Loucy (cell line): Measurements from ENCODE around the gene TNK1.

Experiments
- CTCF ChIP-seq: fragments of 200-600 bp; sonication (generic); conservative IDR thresholded peaks from 2 replicates; pipeline ENCODE4 v1.5.1; 2014; ENCODE audit warnings: mild to moderate bottlenecking, antibody characterized with exemption, low read length
- EZH2phosphoT487 ChIP-seq: fragments of 200-600 bp; IDR thresholded peaks from 2 replicates; pipeline ENCODE4 v1.6.1; 2018; ENCODE audit warnings: antibody characterized with exemption, mild to moderate bottlenecking, moderate library complexity, borderline replicate concordance

- TF ChIP-seq CTCF, result no peak
- TF ChIP-seq EZH2phosphoT487, result no peak
Observed at GRCh38 chr17:7426896-7427489, 46.1 kb downstream of the TNK1 start.
